ENCODE measurements around the gene PMS2.
"Not testable (repeated sequence)": the region's sequence is repeated elsewhere in the genome, so short reads cannot be mapped to it uniquely, and the experiment has no call there.

Gene PMS2, protein sequence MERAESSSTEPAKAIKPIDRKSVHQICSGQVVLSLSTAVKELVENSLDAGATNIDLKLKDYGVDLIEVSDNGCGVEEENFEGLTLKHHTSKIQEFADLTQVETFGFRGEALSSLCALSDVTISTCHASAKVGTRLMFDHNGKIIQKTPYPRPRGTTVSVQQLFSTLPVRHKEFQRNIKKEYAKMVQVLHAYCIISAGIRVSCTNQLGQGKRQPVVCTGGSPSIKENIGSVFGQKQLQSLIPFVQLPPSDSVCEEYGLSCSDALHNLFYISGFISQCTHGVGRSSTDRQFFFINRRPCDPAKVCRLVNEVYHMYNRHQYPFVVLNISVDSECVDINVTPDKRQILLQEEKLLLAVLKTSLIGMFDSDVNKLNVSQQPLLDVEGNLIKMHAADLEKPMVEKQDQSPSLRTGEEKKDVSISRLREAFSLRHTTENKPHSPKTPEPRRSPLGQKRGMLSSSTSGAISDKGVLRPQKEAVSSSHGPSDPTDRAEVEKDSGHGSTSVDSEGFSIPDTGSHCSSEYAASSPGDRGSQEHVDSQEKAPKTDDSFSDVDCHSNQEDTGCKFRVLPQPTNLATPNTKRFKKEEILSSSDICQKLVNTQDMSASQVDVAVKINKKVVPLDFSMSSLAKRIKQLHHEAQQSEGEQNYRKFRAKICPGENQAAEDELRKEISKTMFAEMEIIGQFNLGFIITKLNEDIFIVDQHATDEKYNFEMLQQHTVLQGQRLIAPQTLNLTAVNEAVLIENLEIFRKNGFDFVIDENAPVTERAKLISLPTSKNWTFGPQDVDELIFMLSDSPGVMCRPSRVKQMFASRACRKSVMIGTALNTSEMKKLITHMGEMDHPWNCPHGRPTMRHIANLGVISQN

DNA sequence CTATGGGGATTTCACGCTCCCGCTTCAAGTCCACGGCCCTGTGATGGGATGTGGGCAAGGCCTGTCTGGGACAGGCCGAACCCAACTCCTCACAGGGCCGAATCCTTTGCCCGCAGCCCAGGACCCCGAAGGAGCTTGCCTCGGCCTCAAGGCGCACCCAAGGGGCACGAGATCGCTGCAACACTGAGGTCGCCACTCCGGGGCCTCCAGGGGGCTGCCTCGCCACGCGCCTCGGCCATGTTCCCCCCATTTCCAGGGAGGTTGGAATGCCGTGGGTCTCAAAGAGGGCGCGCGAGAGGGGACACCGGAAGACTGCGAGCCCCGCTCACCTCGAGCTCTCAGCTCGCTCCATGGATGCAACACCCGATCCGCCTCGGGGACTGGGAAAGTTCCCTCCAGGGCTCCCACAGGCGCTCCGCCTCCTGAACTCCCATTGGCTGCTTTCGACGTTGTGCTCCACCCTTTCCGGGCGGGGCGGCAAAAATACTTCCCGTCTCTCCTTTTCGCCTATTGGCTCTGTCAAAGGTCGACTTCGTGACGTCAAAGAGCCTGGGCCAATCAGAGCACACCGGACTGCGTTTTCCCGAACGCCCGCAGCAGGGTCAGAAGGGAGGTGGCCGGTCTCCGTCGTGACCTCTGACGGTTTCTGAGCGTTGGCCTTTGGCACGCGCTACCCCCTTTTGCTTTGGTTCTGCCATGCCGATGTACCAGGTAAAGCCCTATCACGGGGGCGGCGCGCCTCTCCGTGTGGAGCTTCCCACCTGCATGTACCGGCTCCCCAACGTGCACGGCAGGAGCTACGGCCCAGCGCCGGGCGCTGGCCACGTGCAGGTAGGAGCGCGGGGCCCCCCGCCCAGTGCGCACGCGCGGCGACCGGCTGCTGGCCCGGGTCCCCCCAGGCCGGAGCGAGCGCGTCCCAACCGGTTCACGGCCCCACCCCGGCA is at the start of gene PMS2, which contains the start of gene AIMP2:
PMS2 (minus strand) TSS at position 382 of the 944 bp plus-strand sequence; CDS start at position 352, 30 bp downstream.
AIMP2 (plus strand) TSS at position 605 of the 944 bp plus-strand sequence; CDS start at position 697, 92 bp downstream.
- FAIRE-seq, result peak; percentile 93
- DNase-seq (ENCODE audit: low spot score), result peak; percentile 99

DNA sequence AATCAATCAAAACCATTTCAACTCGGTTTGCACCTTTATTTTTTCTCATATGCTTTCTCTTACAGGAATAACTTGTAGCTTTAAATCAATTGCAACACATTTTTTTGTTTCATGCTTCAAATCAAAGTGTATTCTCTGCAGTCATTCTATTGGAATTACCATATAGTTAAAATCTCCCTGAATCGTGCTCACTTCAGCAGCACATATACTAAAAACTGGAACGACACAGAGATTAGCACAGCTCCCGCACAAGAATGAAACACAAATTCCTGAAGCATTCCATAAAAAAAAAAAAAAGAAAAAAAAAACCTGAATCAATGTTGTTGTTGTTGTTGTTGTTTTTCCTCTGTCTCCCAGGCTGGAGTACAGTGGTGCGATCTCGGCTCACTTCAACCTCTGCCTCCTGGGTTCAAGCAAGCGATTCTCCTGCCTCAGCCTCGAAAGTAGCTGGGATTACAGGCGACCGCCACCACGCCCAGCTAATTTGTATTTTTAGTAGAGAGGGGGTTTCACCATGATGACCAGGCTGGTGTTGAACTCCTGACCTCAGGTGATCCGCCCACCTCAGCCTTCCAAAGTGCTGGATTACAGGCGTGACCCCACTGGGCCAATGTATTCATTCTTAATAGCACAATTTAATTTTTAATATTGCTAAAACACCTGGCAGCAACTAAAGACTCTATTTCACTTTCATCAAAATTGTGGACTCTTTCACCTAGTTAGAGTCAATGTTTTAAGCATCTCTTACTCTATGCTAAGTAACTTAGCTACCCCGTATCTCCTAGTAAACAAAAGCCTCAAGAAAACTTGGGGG is 48.7 kb upstream of the PMS2 start:
- FAIRE-seq, result no peak

DNA sequence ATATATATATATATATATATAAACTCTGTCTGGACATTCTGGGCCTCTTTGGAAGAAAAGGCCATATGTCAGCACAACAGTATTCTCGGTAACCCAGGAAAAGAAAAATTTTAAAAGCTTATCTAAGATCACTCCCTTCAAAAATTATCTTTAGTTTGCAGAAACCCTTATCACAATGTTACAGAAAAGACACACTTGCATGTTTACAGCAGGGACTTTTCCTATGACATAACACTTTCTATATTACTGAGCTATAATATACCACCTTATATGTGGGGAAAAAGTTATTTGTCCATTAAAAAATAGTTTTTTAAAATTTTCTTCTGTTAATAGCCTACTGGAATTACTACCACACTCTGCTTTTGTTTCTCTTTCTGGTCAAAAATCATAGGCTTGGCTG is 47.8 kb upstream of the PMS2 start:
- no peak for FAIRE-seq
- DNase-seq (ENCODE audit: low spot score), result no peak

More for the DNA sequence above, 48.7 kb upstream of the PMS2 start:
- no peak for DNase-seq (ENCODE audit: low spot score)

DNA sequence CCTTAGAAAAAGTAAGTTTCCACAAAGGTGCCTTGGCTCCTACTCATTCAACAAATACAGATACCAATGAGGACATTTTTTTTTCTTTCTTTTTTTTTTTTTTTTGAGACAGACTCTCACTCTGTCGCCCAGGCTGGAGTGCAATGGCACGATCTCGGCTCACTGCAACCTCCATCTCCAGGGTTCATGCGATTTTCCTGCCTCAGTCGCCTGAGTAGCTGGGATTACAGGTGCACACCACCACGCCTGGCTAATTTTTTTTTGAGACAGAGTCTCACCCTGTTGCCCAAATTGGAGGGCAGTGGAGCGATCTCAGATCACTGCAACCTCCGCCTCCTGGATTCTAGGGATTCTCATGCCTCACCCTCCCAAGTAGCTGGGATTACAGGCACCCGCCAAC is 42.3 kb upstream of the PMS2 start:
- DNase-seq (ENCODE audit: low spot score); FAIRE-seq: not testable (repeated sequence)

DNA sequence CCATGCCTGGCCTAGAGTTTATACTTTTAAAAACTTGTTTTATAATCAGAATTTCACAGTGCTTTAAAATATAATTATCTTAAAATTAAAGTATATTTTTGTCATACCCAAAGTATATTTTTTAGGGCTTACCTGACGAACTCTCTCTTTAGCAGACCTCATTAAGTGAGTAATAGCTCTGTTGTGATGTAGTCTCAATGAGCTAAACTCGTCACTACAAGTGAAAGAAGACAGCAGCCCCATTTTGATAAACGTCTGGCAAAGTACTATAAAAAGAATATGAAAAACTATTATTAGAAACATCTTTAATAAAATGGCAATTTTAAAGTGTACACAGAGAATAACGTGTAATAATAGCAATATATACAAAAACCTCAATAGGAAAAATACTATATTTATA is 40.9 kb upstream of the PMS2 start:
- no peak for DNase-seq (ENCODE audit: low spot score)
- no peak for FAIRE-seq

DNA sequence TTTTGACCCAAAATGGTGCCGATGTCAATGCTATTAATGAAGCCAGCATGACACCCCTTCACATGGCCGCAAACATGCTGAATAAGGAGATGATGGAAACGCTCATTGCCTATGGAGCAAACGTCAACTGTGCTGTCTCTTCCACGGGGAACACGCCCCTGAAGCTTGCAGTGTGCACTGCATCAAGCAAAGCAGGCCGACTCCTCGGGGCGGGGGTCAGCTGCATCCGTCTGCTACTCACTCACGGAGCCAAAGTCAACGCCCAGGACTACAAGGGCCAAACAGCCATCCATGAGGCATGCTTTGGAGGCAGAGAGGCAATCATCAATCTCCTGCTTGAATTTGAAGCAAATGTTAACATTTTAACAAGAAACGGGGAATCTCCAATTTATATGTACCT is 26.8 kb upstream of the PMS2 start:
- FAIRE-seq (no peak), DNase-seq (ENCODE audit: low spot score) (no peak)

DNA sequence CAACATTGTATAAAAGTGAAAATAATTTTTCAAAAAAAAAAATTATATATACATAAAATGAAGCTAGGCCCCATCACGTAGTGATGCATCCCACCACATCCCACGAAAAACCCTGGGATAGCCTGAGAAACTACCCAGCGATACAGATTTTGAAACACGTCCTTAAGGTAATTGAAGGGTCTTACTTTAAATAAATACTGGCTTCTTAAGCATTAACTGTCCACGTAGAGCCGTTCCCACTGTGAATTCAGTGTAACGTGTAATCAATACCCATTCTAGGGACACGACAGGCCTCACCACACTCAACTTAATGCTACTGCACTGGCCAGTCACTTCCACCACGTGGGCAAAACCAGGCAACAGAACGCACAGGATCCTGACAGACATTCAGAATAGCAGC is 26.3 kb upstream of the PMS2 start:
- FAIRE-seq (no peak), DNase-seq (ENCODE audit: low spot score) (no peak)

DNA sequence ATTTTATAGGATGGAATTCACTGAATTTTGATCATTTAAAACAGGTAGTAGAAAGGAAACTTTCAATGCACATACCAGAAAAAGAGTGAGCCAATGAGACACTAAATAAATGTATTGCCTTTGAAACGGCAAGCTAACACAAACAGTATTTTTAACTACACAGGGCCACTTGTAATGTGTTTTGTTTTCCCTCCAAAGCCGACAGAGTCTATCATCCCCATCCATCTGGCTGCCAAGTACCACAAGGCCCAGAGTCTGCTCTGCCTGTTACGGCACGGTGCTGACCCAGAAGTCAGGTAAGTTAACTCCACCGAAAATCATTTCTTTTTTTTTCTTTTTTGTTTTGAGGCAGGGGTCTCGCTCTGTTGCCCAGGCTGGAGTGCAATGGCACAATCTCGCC is 23.8 kb upstream of the PMS2 start:
- DNase-seq (ENCODE audit: low spot score) (no peak), FAIRE-seq (no peak)

DNA sequence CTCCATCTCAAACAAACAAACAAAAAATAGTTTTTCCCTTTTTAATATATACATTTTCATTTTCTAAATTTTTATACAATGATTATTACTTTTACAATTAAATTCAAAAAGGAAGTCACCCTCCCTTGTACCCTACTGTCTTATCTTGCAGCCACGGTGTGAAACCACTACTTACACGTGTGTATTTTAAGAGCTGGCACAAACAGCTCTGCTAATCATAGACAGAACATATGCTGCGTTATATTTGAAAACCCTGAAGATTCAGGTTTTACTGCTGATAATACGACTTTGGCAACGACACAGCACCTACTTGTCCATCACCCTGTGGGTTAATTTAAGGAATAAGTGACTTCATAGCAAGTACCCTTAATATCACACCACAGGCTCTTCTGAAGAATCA is 23.3 kb upstream of the PMS2 start:
- DNase-seq (ENCODE audit: low spot score) (no peak), FAIRE-seq (no peak)

DNA sequence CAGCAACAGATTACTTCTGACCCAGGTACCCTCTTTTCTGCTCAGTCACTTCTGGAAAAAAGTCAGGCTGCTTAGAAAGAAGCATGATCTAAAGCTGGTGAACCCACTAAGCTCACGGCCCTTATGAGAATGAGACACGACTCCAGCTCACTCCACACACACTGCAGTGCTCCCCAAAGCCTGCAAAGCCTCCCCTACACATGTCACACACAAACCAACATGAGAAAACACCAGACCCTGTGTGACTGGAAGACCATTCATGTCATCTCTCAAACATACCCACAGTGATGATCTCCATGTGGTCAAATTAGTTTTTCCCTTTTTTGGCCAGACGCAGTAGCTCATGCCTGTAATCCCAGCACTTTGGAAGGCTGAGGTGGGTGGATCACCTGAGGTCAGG is 22.7 kb upstream of the PMS2 start:
- DNase-seq (ENCODE audit: low spot score), result no peak
- FAIRE-seq, result no peak

DNA sequence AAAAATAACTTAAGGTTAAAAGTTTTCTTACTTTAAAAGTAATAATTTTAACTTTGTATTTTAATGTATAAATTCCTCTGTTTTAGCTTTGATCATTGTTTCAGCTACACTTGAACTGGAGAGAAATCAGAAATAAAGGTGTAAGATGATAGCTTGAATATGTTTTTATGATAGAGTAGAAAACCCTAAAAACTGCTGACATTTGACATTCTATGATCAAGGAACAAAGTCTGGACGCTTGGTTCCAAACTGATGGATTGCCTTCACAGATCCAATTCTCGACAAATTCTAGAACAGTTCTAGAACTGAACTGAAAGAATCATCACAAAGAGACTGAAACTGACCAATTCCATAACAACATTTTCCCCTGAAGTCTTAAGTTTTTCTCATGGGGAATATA is 22.1 kb upstream of the PMS2 start, which contains the start of gene ANKRD61:
ANKRD61 (plus strand) TSS at position 389 of the 400 bp plus-strand sequence; CDS start at position 389, 0 bp downstream.
- no peak for DNase-seq (ENCODE audit: low spot score)
- FAIRE-seq, result no peak

DNA sequence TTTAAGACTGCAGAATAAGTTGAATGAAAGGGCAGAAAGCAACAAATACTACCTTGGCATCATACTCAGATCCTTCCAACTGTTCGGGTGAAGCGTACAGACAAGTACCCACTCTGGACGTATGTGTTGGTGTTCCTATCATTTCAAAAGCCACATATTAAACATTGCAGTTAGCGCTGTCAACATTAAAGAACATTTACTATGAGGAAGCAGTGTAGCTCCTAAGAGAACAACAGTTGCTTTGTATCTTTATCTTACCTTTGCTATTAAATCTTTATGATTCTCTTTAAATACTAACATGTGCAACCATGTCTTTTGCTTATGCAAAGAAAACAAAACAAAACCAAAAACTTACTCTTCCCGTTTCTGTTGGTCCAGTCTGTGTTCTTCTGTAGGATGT is 19.7 kb upstream of the PMS2 start:
- no peak for FAIRE-seq

DNA sequence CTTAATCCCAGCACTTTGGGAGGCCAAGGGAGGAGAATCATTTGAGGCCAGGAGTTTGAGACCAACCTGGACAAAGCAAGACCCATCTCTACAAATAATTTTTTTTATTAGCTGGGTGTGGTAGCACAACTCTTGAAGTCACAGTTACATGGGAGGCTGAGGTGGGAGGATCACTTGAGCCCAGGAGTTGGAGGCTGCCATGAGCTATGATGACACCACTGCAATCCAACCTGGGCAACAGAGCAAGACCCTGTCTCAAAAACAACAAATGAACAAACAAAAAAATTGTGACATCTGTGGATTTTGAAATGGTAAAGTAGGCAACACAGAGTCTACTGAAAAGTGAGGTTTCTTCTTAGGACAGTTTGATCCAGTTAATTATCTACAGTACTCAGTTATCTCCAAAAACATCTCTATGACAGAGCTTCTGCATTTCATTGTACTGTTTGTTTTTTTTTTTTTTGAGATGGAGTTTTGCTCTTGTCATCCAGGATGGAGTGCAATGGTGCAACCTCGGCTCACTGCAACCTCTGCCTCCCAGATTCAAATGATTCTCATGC is 19.0 kb upstream of the PMS2 start:
- FAIRE-seq (no peak), DNase-seq (ENCODE audit: low spot score) (no peak)

More for the DNA sequence above, 19.7 kb upstream of the PMS2 start:
- DNase-seq (ENCODE audit: low spot score), result no peak

DNA sequence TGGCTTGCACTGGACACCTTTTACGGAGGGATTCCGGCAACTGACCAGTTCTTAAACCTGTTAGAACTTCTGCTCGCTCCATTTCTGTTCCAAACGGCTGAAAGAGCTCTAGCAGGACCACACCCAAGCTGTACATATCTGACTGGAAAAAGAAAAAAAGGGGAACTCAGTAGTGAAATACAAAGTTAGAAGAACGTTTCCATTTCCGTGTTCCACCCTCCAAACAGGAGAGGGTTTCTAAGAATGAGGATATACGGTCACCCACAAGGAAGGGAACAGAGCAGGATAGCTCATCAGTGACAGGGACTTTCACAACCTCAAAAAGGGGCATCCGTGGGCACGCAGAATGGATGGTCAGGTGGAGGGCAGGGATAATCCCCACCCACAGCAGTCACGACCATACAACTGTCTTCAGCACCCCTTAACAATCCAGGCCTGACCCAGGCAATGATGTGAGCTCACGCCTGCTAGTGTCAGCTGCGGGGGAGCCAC is 18.0 kb upstream of the PMS2 start:
- FAIRE-seq (no peak), DNase-seq (ENCODE audit: low spot score) (no peak)

DNA sequence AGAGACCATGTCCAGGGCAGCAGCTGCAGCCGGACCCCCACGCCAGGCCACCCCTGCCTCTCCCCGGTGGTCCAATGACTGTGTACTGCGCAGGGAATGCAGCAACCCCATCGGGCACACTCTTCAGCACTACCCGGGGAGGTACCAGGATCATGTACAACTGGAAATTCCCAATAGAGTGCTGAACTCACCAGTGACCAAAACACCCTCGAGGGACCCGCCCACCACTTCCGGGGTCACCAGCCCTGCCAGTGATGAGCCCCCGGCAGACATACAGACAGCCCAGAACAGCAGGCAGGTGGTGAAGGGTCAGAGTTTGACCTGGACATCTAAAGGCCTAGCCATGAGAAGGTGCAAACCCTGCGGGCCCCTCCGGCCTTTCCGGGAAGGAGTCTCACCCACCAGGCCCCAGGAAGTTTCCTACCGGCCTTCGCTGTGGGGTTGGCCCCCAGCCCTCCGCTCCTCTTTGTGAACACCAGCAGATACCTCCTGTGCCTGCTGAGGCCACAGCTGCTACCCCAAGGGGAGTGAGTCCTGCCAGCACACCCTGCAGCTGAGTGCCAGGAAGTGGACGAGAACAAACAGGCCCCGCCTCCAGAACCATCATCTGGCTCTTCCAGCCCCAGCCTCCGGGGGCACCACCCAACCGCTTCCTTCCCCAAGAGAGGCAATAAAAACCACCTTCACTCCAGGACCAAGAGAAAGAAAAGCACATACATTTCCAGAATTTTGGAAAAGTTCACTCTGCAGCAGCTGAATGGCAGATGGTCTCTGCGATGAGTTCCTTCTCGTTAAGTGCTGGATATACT is 17.4 kb upstream of the PMS2 start:
- FAIRE-seq, result no peak
- no peak for DNase-seq (ENCODE audit: low spot score)

DNA sequence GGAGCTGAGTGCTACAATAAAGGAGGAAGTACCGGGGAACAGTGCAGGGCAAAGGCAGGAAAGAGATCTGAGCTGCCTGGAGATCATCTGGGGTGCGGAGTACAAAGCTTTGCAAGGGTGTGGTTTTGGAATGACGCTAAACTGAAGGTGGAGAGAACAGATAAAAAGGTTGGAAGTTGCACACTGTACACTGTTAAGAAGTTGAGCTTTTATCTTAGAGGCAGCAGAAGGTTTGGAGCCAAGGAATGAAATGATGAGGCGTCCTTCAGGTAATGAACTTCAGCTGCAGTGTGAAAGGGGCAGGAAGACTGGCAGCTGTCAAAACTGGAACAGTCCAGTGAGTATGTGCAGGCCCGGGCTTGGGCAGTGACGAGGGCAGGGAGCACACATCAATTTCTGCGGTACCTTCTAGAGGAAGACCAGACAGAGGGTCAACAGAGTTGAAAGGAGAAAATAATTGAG is 15.2 kb upstream of the PMS2 start:
- no peak for FAIRE-seq
- DNase-seq (ENCODE audit: low spot score), result no peak

DNA sequence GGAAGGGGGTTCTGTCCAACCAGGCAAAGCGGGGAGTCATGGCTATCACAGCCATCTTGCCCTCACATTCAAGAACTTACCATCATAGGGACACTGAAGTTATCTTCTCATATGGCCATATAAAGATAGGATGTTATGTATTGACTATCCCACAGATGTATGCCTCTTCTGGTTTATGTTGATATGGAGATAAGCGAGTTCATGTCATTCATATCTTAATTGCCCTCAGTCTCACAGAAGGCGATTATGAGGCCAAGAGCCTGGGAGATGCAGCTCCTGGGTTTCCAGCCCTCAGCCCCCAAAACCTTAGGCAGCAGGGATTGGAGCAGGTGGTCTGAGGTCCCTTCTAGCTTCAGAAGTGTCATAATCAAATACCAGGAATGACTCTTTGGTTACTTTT is 13.9 kb upstream of the PMS2 start:
- DNase-seq (ENCODE audit: low spot score) (no peak), FAIRE-seq (no peak)

DNA sequence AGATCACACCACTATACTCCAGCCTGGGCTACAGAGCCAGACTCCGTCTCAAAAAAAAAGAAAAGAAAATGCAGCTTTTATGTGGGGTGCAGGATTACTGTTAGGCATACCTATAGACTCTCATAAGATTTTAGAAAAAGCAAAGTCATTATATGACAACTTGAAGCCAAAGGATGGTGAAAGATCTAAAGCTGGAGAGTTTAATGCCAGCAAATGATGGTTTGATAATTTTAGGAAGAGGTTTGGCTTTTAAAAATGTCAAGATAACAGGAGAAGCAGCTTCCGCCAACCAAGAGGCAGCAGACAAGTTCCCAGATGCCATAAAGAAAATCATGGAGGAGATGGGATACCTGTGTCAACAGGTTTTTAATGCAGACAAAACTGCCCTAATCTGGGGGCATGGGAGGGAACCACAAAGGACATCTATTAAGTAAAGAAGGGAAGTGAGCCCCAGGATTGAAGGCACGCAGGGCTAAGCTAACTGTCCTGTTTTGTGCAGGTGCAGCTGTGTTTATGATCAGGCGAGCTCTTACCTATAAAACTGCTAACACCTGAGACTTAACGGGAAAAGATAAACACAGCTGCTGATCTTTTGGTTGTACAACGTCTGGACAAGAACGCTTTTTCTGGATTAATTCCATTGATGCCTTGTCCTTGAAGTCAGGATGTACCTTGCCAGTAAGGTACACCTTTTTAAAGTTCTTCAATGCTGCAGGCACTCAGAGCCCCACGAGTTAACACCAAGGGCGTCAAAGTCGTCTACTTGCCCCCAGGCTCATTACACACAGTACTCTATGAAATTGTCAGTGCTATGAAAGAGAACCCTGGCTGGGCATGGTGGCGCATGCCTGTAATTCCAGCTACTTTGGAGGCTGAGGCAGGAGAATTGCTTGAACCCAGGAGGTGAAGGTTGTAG is 11.8 kb upstream of the PMS2 start:
- no peak for FAIRE-seq
- no peak for DNase-seq (ENCODE audit: low spot score)

Data from RCC 7860 (cell line).